Activated gamma-delta T cell treated with anti-CD3 and anti-CD28 coated beads, Interleukin-2, amount 50 U/mL, for 16 hours (primary cell): Measurements from ENCODE around the gene SRPK3.
"Not testable (repeated sequence)": the region's sequence is repeated elsewhere in the genome, so short reads cannot be mapped to it uniquely, and the experiment has no call there.

Experiments used
- DNase-seq: peaks from one replicate; pipeline ENCODE4 v3.0.0-alpha.2; 2020; ENCODE audit warnings: low read depth

The SRPK3 gene

DNA sequence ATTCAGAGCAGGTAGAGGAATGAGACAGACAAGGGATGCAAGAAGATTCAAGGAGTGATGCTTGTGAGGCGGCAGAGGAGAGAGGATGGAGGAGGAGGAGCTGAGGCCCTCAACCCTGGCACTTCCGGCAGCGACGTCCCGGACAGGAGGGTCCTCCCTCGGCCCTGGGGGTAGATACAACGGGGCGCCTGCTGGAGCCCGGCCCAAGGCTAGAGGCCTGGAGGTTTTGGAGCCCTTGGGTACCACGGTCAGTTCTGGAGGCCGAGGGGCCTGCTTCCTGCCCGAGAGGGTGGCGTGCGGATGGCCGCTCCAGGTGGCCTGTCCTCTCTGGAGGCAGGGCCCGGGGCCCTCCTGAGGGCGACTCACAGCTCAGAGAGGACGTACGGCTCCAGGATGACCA, 27.1 kb downstream of the SRPK3 start:
- DNase-seq = no peak

GRCh38 chrX:153812220-153812619, 31.4 kb downstream of the SRPK3 start:
- DNase-seq = no peak

DNA sequence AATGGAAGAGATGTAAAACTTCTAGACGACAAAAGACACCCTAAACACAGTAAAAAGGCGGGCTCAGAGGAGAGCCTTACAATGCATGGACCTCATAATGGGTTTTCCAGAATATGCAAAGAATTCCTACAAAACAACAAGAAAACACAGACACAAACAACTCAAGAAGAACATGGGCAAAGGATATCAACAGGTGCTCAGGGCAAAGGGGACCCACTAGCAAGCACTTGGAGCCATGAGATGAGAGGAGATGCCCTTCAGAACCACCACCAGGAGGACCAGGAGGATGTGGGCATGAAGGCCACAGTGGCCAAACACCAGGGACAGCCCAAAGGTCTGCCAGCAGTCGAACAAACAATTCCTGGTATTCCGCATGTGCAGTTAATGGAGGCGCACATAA, 32.3 kb downstream of the SRPK3 start:
- DNase-seq = no peak

GRCh38 chrX:153814591-153815315, 33.9 kb downstream of the SRPK3 start:
- DNase-seq = no peak

- no peak for DNase-seq
Observed at GRCh38 chrX:153816831-153817690, 36.2 kb downstream of the SRPK3 start.

GRCh38 chrX:153818064-153818463, 37.2 kb downstream of the SRPK3 start:
- not testable (repeated sequence) for DNase-seq

DNA sequence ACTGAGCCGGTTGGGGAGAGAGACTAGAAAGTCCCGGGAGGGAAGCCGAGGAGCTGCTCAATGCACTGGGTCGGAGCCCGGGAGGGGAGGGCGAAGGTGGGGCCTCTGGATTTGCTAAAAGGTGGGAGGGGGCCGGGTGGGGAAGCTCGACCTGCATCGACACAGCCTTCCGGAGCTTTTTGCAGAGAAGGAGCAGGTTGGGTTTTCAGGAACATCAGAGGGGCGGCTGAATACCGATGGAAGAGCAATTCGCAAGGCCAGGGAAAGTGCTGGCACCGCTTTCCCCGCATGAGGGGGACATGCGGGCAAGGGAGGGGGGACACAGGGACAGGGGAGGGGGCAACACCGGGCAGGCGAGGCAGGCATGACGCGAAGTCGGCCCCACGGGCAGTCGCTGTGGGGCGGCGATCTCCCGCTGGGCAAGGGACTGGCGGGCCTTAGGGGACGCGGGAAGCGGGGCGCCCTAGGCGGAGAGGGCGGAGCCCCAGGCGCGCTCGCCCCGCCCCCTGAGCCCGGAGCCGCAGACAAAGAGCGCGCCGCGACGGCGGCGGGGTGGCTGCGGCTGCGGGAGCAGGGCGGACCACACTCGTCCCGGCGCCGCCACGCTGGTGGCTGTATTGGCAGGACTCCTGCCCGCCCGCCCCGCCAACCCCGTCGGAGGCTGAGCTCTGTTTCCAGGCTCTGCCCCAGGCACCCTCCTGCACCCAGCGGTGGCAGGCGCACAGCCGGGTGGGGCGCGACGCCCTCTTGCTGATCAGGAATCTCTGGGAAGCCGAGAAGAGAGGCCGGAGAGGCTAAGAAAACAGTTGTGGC, 37.9 kb downstream of the SRPK3 start:
- DNase-seq = peak; percentile 22

DNA sequence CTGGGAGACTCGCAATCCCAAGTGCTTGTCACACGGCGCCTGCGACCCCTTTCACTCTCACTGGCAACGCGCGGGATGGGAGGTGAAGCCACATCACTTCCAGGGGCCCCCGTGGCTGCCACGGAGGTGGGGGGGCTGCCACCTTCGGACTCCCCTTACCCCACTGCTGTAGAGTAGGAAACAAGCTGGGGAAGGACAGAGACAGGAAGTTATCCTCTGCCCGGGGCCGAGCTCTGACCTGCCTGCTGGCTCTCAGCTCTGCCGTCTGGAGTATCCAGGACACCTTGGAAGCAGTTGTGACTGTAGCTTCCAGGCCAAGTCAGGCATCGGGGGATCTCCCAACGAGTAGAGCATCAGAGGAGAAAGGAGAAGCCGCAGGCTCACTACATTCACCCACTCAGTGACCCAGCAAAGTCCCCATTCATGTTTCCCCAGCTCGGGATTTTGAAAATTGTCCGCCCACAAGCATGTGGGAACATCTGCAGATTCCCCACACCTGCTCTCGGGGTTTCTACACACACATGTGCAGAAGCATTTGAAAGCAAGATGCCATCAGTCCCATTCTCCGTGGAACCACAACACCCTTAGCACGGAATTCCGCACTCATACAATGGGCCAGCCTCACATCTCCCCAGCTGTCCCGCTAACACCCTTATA, 38.7 kb downstream of the SRPK3 start:
- no peak for DNase-seq

GRCh38 chrX:153820601-153821000, 39.8 kb downstream of the SRPK3 start:
- DNase-seq = no peak

- no peak for DNase-seq
Observed at GRCh38 chrX:153821066-153821465, 40.2 kb downstream of the SRPK3 start.

DNA sequence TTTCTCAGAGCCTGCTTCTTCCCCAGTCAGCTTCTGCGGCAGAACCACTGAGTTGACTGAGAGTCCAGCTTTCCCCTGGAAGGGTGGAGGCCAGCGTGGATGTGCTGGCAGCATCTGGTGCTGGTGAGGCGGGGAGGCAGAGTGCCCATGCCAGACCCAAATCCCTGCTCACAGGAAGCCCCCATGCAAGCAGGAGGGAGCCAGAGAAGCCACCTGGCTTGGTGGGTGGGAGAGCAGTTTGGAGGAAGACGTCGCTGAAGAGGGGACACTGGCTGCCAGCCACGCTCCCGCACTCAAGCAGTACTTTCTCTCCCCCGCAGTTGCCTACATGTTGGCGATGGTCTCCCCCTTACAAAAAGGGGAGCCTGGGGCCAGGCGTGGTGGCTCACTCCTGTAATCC, 43.5 kb downstream of the SRPK3 start:
- DNase-seq = no peak

- DNase-seq = no peak
Observed at GRCh38 chrX:153825042-153825441, 44.2 kb downstream of the SRPK3 start.

DNA sequence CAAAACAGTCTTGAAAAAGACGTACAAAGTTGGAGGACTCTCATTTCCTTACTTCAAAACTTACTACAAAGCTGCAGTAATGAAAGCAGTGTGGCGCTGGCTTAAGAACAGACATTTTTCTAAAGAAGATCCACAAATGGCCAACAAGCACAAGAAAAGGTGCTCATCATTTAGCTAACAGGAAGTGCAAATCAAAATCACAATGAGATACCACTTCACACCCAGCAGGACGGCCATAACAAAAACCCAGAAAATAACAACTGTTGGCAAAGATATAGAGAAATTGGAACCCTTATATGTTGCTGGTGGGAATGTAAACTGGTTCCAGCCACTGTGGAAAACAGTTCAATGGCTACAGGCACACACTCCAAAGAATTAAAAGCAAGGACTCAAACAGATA, 46.2 kb downstream of the SRPK3 start:
- no peak for DNase-seq

- no peak for DNase-seq
Observed at GRCh38 chrX:153827903-153828302, 47.1 kb downstream of the SRPK3 start.

DNA sequence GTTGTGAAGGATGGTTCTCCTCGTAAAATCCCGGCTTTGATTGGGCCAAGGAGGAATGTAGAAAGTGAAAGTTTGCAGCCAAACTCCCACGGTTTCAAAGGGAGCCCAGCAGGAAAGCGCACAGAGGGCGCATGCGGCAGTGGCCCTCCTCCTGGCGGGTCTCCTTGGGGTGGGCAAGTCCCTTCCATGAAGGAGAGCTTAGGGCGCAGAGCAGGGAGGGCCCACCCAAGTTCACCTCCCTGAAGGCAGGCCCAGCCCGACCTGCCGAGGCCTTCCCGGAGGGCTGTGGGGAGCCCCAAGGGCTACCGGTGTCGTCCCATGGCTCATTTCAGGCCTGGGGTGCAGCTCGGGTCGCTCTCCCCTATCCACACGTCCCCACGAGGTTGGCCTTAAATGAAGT, 47.5 kb downstream of the SRPK3 start:
- DNase-seq = no peak

GRCh38 chrX:153828723-153829548, 48.1 kb downstream of the SRPK3 start:
- DNase-seq = no peak

- no peak for DNase-seq
Observed at GRCh38 chrX:153829549-153829798, 48.6 kb downstream of the SRPK3 start.

GRCh38 chrX:153829799-153830639, 49.2 kb downstream of the SRPK3 start, which contains the start of gene PDZD4:
PDZD4 (minus strand) TSS chrX:153830544; CDS start chrX:153830298, 246 bp downstream.
- DNase-seq = no peak

DNA sequence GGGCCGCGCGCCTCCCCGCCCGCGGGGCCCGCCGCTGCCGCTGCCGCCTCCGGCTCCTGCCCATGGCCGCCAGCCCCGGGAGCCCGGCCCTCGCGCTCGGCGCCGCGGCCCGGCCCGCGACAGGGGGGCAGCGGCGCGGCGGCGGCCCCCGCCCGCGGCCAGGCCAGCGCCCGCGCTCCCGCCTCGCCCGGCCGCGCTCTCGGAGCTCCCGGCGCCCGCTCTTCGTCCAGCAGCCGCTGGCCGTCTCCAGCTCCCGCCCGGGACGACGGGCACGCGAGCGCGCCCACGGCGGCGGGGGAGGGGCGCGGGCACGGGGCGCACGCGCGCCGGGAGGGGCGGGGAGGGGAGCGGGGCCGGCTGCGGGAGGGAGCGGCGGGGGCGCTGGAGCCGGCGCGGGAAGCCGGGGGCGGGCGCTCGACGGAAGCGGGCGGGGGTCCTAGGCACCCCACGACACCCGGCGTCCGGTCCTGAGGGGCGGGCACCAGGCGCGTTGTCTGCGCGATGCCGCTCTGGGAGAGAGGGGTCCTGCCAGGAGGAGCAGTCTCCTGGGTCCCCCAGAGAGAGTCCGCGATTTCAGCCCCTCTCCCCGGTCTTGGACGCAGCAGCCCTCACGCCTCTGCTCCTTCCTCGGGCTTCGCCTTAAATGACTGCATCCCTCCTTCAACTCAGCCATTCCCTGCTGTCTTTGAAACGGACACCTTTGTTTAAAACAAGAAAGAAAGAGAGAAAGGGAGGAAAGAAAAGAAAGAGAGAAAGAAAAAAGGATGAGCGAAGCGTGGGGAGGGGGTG, 50.0 kb downstream of the SRPK3 start:
- no peak for DNase-seq
